22Rv1 (cell line): ENCODE results near the gene NFKBIZ.

Experiments
- ZFX ChIP-seq: fragments of 450-650 bp; IDR thresholded peaks from 2 replicates; pipeline ENCODE4 v1.6.1; 2017; ENCODE audit warnings: antibody characterized with exemption, borderline replicate concordance
- TF ChIP-seq, protein P1 (sequence below): fragments of 450-650 bp; IDR thresholded peaks from 2 replicates; pipeline ENCODE4 v1.5.1; 2017; ENCODE audit warnings: mild to moderate bottlenecking

- TF ChIP-seq, protein P1, sequence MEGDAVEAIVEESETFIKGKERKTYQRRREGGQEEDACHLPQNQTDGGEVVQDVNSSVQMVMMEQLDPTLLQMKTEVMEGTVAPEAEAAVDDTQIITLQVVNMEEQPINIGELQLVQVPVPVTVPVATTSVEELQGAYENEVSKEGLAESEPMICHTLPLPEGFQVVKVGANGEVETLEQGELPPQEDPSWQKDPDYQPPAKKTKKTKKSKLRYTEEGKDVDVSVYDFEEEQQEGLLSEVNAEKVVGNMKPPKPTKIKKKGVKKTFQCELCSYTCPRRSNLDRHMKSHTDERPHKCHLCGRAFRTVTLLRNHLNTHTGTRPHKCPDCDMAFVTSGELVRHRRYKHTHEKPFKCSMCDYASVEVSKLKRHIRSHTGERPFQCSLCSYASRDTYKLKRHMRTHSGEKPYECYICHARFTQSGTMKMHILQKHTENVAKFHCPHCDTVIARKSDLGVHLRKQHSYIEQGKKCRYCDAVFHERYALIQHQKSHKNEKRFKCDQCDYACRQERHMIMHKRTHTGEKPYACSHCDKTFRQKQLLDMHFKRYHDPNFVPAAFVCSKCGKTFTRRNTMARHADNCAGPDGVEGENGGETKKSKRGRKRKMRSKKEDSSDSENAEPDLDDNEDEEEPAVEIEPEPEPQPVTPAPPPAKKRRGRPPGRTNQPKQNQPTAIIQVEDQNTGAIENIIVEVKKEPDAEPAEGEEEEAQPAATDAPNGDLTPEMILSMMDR: no peak
- TF ChIP-seq ZFX: no peak
These were observed 2.6 kb upstream of the NFKBIZ start for GRCh38 chr3:101846709-101847108.
